ENCODE data around the gene C19orf81.

C19orf81 gene

GRCh38 chr19:50667759-50668231 lies 18.6 kb downstream of the C19orf81 start:
- Histone ChIP-seq H3K36me3 (ENCODE audit: control insufficient read depth, insufficient read depth, low read length) (no peaks in the 10 kb centered on the region), H3K4me1 (ENCODE audit: control insufficient read depth, insufficient read depth, low read length, poor library complexity, severe bottlenecking) (no peaks in the 10 kb centered on the region), H3K4me3 (ENCODE audit: extremely low read depth, insufficient read depth, low read length, poor library complexity, severe bottlenecking) (no peak overlapping the region), H3K9me3 (ENCODE audit: control insufficient read depth, low read length) (peaks cover 6% of the 10 kb centered on the region), H3K27ac (ENCODE audit: low read depth, low read length, severe bottlenecking) (no peak overlapping the region)
- 43 to 55% methylated on average over 51 of the region's 58 CpGs for WGBS, 2 experiments (ENCODE audit: insufficient coverage in 2 of 2)

- WGBS, 2 experiments (ENCODE audit: insufficient coverage in 2 of 2): 49 to 57% methylated on average over 11 to 37 of the region's 49 CpGs
- Histone ChIP-seq H3K4me3 (ENCODE audit: extremely low read depth, insufficient read depth, low read length, poor library complexity, severe bottlenecking) (no peak overlapping the region), H3K27ac (ENCODE audit: low read depth, low read length, severe bottlenecking) (no peak overlapping the region), H3K36me3 (ENCODE audit: control insufficient read depth, insufficient read depth, low read length) (no peaks in the 10 kb centered on the region), H3K4me1 (ENCODE audit: control insufficient read depth, insufficient read depth, low read length, poor library complexity, severe bottlenecking) (no peaks in the 10 kb centered on the region), H3K9me3 (ENCODE audit: control insufficient read depth, low read length) (peaks cover 6% of the 10 kb centered on the region)
Measured at GRCh38 chr19:50668416-50668815, 19.2 kb downstream of the C19orf81 start.

- H3K4me3 ChIP-seq (ENCODE audit: extremely low read depth, insufficient read depth, low read length, poor library complexity, severe bottlenecking): no peak overlapping the region
- WGBS, 2 experiments (ENCODE audit: insufficient coverage in 2 of 2): 77 to 83% methylated on average over 10 of the region's 20 CpGs
Measured at GRCh38 chr19:50668879-50669278, 19.6 kb downstream of the C19orf81 start.

GRCh38 chr19:50669302-50670101 lies 20.3 kb downstream of the C19orf81 start:
- H3K36me3 ChIP-seq (ENCODE audit: control insufficient read depth, insufficient read depth, low read length): no peaks in the 10 kb centered on the region
- H3K4me1 ChIP-seq (ENCODE audit: control insufficient read depth, insufficient read depth, low read length, poor library complexity, severe bottlenecking): no peaks in the 10 kb centered on the region
- 65 to 67% methylated on average over 17 to 21 of the region's 23 CpGs for WGBS, 2 experiments (ENCODE audit: insufficient coverage in 2 of 2)
- H3K27ac ChIP-seq (ENCODE audit: low read depth, low read length, severe bottlenecking): no peak overlapping the region
- peaks cover under 1% of the 10 kb centered on the region for H3K9me3 ChIP-seq (ENCODE audit: control insufficient read depth, low read length)
- no peak overlapping the region for H3K4me3 ChIP-seq (ENCODE audit: extremely low read depth, insufficient read depth, low read length, poor library complexity, severe bottlenecking)

More at GRCh38 chr19:50668879-50669278, 19.6 kb downstream of the C19orf81 start:
- Histone ChIP-seq H3K36me3 (ENCODE audit: control insufficient read depth, insufficient read depth, low read length) (no peaks in the 10 kb centered on the region), H3K4me1 (ENCODE audit: control insufficient read depth, insufficient read depth, low read length, poor library complexity, severe bottlenecking) (no peaks in the 10 kb centered on the region), H3K27ac (ENCODE audit: low read depth, low read length, severe bottlenecking) (no peak overlapping the region), H3K9me3 (ENCODE audit: control insufficient read depth, low read length) (peaks cover 6% of the 10 kb centered on the region)

- 66% methylated on average over 5 of the region's 5 CpGs for WGBS, 2 experiments (ENCODE audit: insufficient coverage in 2 of 2)
Measured at GRCh38 chr19:50670102-50670380, 20.8 kb downstream of the C19orf81 start.

GRCh38 chr19:50673118-50673517 lies 23.9 kb downstream of the C19orf81 start:
- Histone ChIP-seq H3K9me3 (ENCODE audit: control insufficient read depth, low read length) (no peaks in the 10 kb centered on the region), H3K4me3 (ENCODE audit: extremely low read depth, insufficient read depth, low read length, poor library complexity, severe bottlenecking) (no peak overlapping the region), H3K27ac (ENCODE audit: low read depth, low read length, severe bottlenecking) (no peak overlapping the region), H3K4me1 (ENCODE audit: control insufficient read depth, insufficient read depth, low read length, poor library complexity, severe bottlenecking) (no peaks in the 10 kb centered on the region), H3K36me3 (ENCODE audit: control insufficient read depth, insufficient read depth, low read length) (no peaks in the 10 kb centered on the region)
- WGBS, 2 experiments (ENCODE audit: insufficient coverage in 2 of 2): 71 to 78% methylated on average over 13 to 15 of the region's 15 CpGs

More at GRCh38 chr19:50670102-50670380, 20.8 kb downstream of the C19orf81 start:
- H3K4me3 ChIP-seq (ENCODE audit: extremely low read depth, insufficient read depth, low read length, poor library complexity, severe bottlenecking): no peak overlapping the region
- H3K4me1 ChIP-seq (ENCODE audit: control insufficient read depth, insufficient read depth, low read length, poor library complexity, severe bottlenecking): no peaks in the 10 kb centered on the region
- H3K36me3 ChIP-seq (ENCODE audit: control insufficient read depth, insufficient read depth, low read length): no peaks in the 10 kb centered on the region
- no peaks in the 10 kb centered on the region for H3K9me3 ChIP-seq (ENCODE audit: control insufficient read depth, low read length)
- H3K27ac ChIP-seq (ENCODE audit: low read depth, low read length, severe bottlenecking): no peak overlapping the region

GRCh38 chr19:50676625-50677197 lies 27.5 kb downstream of the C19orf81 start:
- 60% methylated on average over 1 of the region's 1 CpG; no CpG with 5 or more reads in 1 of the 2 experiments for WGBS, 2 experiments (ENCODE audit: insufficient coverage in 2 of 2)
- Histone ChIP-seq H3K4me3 (ENCODE audit: extremely low read depth, insufficient read depth, low read length, poor library complexity, severe bottlenecking) (no peak overlapping the region), H3K27ac (ENCODE audit: low read depth, low read length, severe bottlenecking) (no peak overlapping the region), H3K36me3 (ENCODE audit: control insufficient read depth, insufficient read depth, low read length) (no peaks in the 10 kb centered on the region), H3K9me3 (ENCODE audit: control insufficient read depth, low read length) (peaks cover 8% of the 10 kb centered on the region), H3K4me1 (ENCODE audit: control insufficient read depth, insufficient read depth, low read length, poor library complexity, severe bottlenecking) (no peaks in the 10 kb centered on the region)

- H3K36me3 ChIP-seq (ENCODE audit: control insufficient read depth, insufficient read depth, low read length): no peaks in the 10 kb centered on the region
- peaks cover 8% of the 10 kb centered on the region for H3K9me3 ChIP-seq (ENCODE audit: control insufficient read depth, low read length)
- WGBS, 2 experiments (ENCODE audit: insufficient coverage in 2 of 2): 42 to 44% methylated on average over 4 of the region's 5 CpGs
- no peaks in the 10 kb centered on the region for H3K4me1 ChIP-seq (ENCODE audit: control insufficient read depth, insufficient read depth, low read length, poor library complexity, severe bottlenecking)
- no peak overlapping the region for H3K27ac ChIP-seq (ENCODE audit: low read depth, low read length, severe bottlenecking)
- no peak overlapping the region for H3K4me3 ChIP-seq (ENCODE audit: extremely low read depth, insufficient read depth, low read length, poor library complexity, severe bottlenecking)
Measured at GRCh38 chr19:50677636-50678035, 28.4 kb downstream of the C19orf81 start.

GRCh38 chr19:50678323-50678722 lies 29.1 kb downstream of the C19orf81 start:
- WGBS, 2 experiments (ENCODE audit: insufficient coverage in 2 of 2): 28 to 35% methylated on average over 3 of the region's 3 CpGs
- H3K9me3 ChIP-seq (ENCODE audit: control insufficient read depth, low read length): peaks cover 10% of the 10 kb centered on the region

GRCh38 chr19:50679177-50680125 lies 30.2 kb downstream of the C19orf81 start:
- WGBS, 2 experiments (ENCODE audit: insufficient coverage in 2 of 2): 39 to 50% methylated on average over 20 to 23 of the region's 23 CpGs
- no peak overlapping the region for H3K27ac ChIP-seq (ENCODE audit: low read depth, low read length, severe bottlenecking)
- peaks cover 14% of the 10 kb centered on the region for H3K9me3 ChIP-seq (ENCODE audit: control insufficient read depth, low read length)
- no peaks in the 10 kb centered on the region for H3K36me3 ChIP-seq (ENCODE audit: control insufficient read depth, insufficient read depth, low read length)
- H3K4me1 ChIP-seq (ENCODE audit: control insufficient read depth, insufficient read depth, low read length, poor library complexity, severe bottlenecking): no peaks in the 10 kb centered on the region
- no peak overlapping the region for H3K4me3 ChIP-seq (ENCODE audit: extremely low read depth, insufficient read depth, low read length, poor library complexity, severe bottlenecking)

More at GRCh38 chr19:50678323-50678722, 29.1 kb downstream of the C19orf81 start:
- H3K4me1 ChIP-seq (ENCODE audit: control insufficient read depth, insufficient read depth, low read length, poor library complexity, severe bottlenecking): no peaks in the 10 kb centered on the region
- no peaks in the 10 kb centered on the region for H3K36me3 ChIP-seq (ENCODE audit: control insufficient read depth, insufficient read depth, low read length)
- H3K27ac ChIP-seq (ENCODE audit: low read depth, low read length, severe bottlenecking): no peak overlapping the region
- no peak overlapping the region for H3K4me3 ChIP-seq (ENCODE audit: extremely low read depth, insufficient read depth, low read length, poor library complexity, severe bottlenecking)
